SK-N-SH (cell line): ENCODE data around the gene MRPL41. TPM values are rescaled to one million over a fixed set of nuclear protein-coding genes. Genes with fewer than 3 reads are reported as not detected.
"Not testable (repeated sequence)": the region's sequence is repeated elsewhere in the genome, so short reads cannot be mapped to it uniquely, and the experiment has no call there.

ENCODE experiments used
- CTCF ChIA-PET: fragments of 300-600, 350-600 bp; formaldehyde crosslinking; extraction: SDS; loops from one replicate; lab custom pipeline; 2021; lab: Yijun Ruan, JAX
- POLR2A ChIA-PET: fragments of 350-600 bp; sonication (Branson Sonifier 250); formaldehyde crosslinking; extraction: SDS; loops from one replicate; lab custom pipeline; 2020; ENCODE audit warnings: antibody characterized with exemption, inconsistent platforms; lab: Yijun Ruan, JAX
- DNase-seq: peaks from one replicate; pipeline ENCODE4 v3.0.0; 2012
- H2AFZ ChIP-seq: fragments of 200-600 bp; sonication (generic); 2 replicates; pipeline ENCODE4 v1.8.1; 2016; ENCODE audit warnings: antibody characterized with exemption, mild to moderate bottlenecking, low read depth
- H3F3A ChIP-seq: fragments of 200-600 bp; sonication (generic); replicated peaks from 2 replicates; pipeline ENCODE3; 2016; ENCODE audit warnings: antibody characterized with exemption, mild to moderate bottlenecking; ENCODE audit not compliant: insufficient read depth
- H3K27ac ChIP-seq, 2 experiments: fragments of 200-500 bp in 1 of 2; fragments of 200-600 bp in 1 of 2; sonication (Bioruptor generic) in 1 of 2; sonication (generic), shearing (Covaris generic) in 1 of 2; 2 replicates each; pipeline versions ENCODE4 v1.5.1 to v1.6.1; 2014 to 2016; ENCODE audit warnings: low read depth in 2 of 2, inconsistent platforms in 1 of 2, low read length in 1 of 2, mild to moderate bottlenecking in 1 of 2, mixed read lengths in 1 of 2
- H3K27me3 ChIP-seq: fragments of 200-600 bp; sonication (generic), shearing (Covaris generic); 2 replicates; pipeline ENCODE4 v1.6.1; 2016; ENCODE audit warnings: mixed run types; ENCODE audit not compliant: insufficient read depth
- H3K36me3 ChIP-seq, 2 experiments: fragments of 200-500 bp in 1 of 2; fragments of 200-600 bp in 1 of 2; sonication (Bioruptor generic) in 1 of 2; sonication (generic) in 1 of 2; replicated peaks in 1 of 2; 2 replicates each; pipeline versions ENCODE3 to v1.5.1; 2014 to 2016; ENCODE audit warnings: low read length in 1 of 2, mild to moderate bottlenecking in 1 of 2; ENCODE audit not compliant: insufficient read depth in 2 of 2, control insufficient read depth in 1 of 2
- H3K4me1 ChIP-seq, 2 experiments: fragments of 200-500 bp in 1 of 2; fragments of 200-600 bp in 1 of 2; sonication (Bioruptor generic) in 1 of 2; sonication (generic), shearing (Covaris generic) in 1 of 2; 2 replicates each; pipeline versions ENCODE4 v1.5.1 to v1.6.1; 2014 to 2016; ENCODE audit warnings: low read depth in 1 of 2, low read length in 1 of 2, mixed run types in 1 of 2; ENCODE audit not compliant: insufficient read depth in 2 of 2, control insufficient read depth in 1 of 2
- H3K4me2 ChIP-seq: fragments of 200-600 bp; sonication (generic), shearing (Covaris generic); 2 replicates; pipeline ENCODE4 v1.6.1; 2017; ENCODE audit warnings: mixed run types
- H3K4me3 ChIP-seq, 2 experiments: fragments of 200-500 bp in 1 of 2; fragments of 200-600 bp in 1 of 2; sonication (Bioruptor generic) in 1 of 2; sonication (generic), shearing (Covaris generic) in 1 of 2; 2 replicates each; pipeline versions ENCODE4 v1.5.1 to v1.8.1; 2014 to 2016; ENCODE audit warnings: low read depth in 2 of 2, inconsistent platforms in 1 of 2, low read length in 1 of 2, mild to moderate bottlenecking in 1 of 2, mixed read lengths in 1 of 2, moderate library complexity in 1 of 2
- H3K79me2 ChIP-seq: fragments of 200-600 bp; sonication (generic); 2 replicates; pipeline ENCODE4 v1.8.1; 2017; ENCODE audit warnings: mild to moderate bottlenecking; ENCODE audit not compliant: insufficient read depth
- H3K9ac ChIP-seq: fragments of 200-600 bp; sonication (generic); 2 replicates; pipeline ENCODE4 v1.6.1; 2017; ENCODE audit warnings: mixed run types
- H3K9me2 ChIP-seq: fragments of 200-600 bp; sonication (generic); 2 replicates; pipeline ENCODE4 v1.6.1; 2017; ENCODE audit warnings: mixed run types
- H3K9me3 ChIP-seq: fragments of 200-600 bp; sonication (generic); 2 replicates; pipeline ENCODE4 v1.6.1; 2017; ENCODE audit warnings: mixed run types, mild to moderate bottlenecking, moderate library complexity
- H4K20me1 ChIP-seq: fragments of 200-600 bp; sonication (generic); 2 replicates; pipeline ENCODE4 v1.6.1; 2017; ENCODE audit warnings: mild to moderate bottlenecking, mixed run types; ENCODE audit not compliant: insufficient read depth
- CTCF ChIP-seq: fragments of 200-600 bp; sonication (generic); IDR thresholded peaks from 2 replicates; pipeline ENCODE4 v1.6.1; 2017; ENCODE audit warnings: antibody characterized with exemption, mild to moderate bottlenecking, moderate library complexity
- FOXM1 ChIP-seq: IDR thresholded peaks from 2 replicates; pipeline ENCODE4 v1.4.0; 2012; ENCODE audit warnings: low read depth, mild to moderate bottlenecking
- GATA2 ChIP-seq: sonication (generic); formaldehyde crosslinking; IDR thresholded peaks from 2 replicates; pipeline ENCODE4 v1.5.0; 2020; ENCODE audit warnings: mild to moderate bottlenecking, missing genetic modification reagents
- TAF1 ChIP-seq: IDR thresholded peaks from 2 replicates; pipeline ENCODE4 v1.6.1; 2012; ENCODE audit warnings: low read depth, mild to moderate bottlenecking, low read length, moderate library complexity, borderline replicate concordance
- WGBS: methylation state at CpG from one replicate; pipeline ENCODE4 v1.1.6; 2017; ENCODE audit warnings: low lambda C conversion rate; 5-methylcytosine and 5-hydroxymethylcytosine counted together
- polyA plus RNA-seq, 3 experiments: library from polyadenylated mRNA; depleted of rRNA; stranded (reverse); fragments of >200 nt; gene quantifications; 2 replicates each; pipeline ENCODE4 v1.2.3, GENCODE V29; 2012

Gene MRPL41
- polyA plus RNA-seq, 1 of the 3 experiments (the other 2 are of a cell fraction): 58.9 TPM

- TF ChIP-seq FOXM1: no peak
Measured at GRCh38 chr9:137550231-137550621, 1.5 kb upstream of the MRPL41 start, which contains the start of gene PNPLA7 (continued).

GRCh38 chr9:137550958-137551263, 768 bp upstream of the MRPL41 start:
- not testable (repeated sequence) for H4K20me1 ChIP-seq, H3K27me3 ChIP-seq, DNase-seq, H3K9me2 ChIP-seq, H3K9me3 ChIP-seq
- Histone ChIP-seq H3K27ac (peak overlapping the region in 1 of 2 experiments; percentile 72; a peak in 2 of 4 replicates), H3K36me3 (peaks cover 10 to 14% of the 10 kb centered on the region in 2 experiments), H3F3A (peaks cover 12% of the 10 kb centered on the region), H3K4me3 (peak overlapping the region; percentile 62 to 63), H3K4me1 (peaks cover 5 to 12% of the 10 kb centered on the region in 2 experiments; a peak in 1 of 4 replicates), H3K4me2 (peak overlapping the region; percentile 90), H3K79me2 (peaks cover 21% of the 10 kb centered on the region; the same call in 1 of the 2 replicates), H2AFZ (0 out of 2 replicates have a peak overlapping the region, but pooled peaks have one; percentile 63), H3K9ac (peak overlapping the region; percentile 69)
- ChIA-PET CTCF (interaction anchor here (1.0 to 2.0 kb wide), 4 partner anchors 13 to 256 kb away, joined by 3 to 9 read pairs (median 3); no protein-coding TSS in a partner anchor), POLR2A (interaction anchor here (0.6 to 0.9 kb wide), 2 partner anchors 9 to 16 kb away, joined by 3 read pairs; no protein-coding TSS in a partner anchor)
- 2% methylated on average over 11 of the region's 17 CpGs for WGBS

DNA sequence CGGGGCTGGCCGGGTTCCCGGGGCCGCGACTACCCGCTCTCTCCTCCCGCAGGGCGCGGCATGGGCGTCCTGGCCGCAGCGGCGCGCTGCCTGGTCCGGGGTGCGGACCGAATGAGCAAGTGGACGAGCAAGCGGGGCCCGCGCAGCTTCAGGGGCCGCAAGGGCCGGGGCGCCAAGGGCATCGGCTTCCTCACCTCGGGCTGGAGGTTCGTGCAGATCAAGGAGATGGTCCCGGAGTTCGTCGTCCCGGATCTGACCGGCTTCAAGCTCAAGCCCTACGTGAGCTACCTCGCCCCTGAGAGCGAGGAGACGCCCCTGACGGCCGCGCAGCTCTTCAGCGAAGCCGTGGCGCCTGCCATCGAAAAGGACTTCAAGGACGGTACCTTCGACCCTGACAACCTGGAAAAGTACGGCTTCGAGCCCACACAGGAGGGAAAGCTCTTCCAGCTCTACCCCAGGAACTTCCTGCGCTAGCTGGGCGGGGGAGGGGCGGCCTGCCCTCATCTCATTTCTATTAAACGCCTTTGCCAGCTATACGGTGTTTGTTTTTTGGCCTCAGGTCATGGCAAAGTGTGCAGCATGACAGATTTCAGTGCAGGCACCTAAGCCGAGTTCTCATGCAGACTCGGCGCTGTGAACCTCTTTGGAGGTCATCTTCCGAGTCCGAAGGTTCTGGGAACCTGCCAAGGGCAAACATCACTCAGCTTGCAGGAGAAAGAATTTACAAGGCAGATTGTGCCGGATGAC, 516 bp downstream of the MRPL41 start:
- 0 out of 2 replicates have a peak, but pooled peaks have one; percentile 8 for TF ChIP-seq GATA2 (CRISPR knock-in tag)
- no peak for TF ChIP-seq CTCF
- peak; percentile 16; the same call in 1 of the 2 replicates for TF ChIP-seq TAF1
- TF ChIP-seq, all 33 proteins: peak for 2
- Histone ChIP-seq H3K27me3 (no peaks in the 10 kb centered on the region), H4K20me1 (no peaks in the 10 kb centered on the region), H3F3A (peaks cover 12% of the 10 kb centered on the region), H3K9ac (peak overlapping the region; percentile 76), H3K4me1 (peaks cover 5 to 12% of the 10 kb centered on the region in 2 experiments; a peak in 1 of 4 replicates), H3K9me3 (no peaks in the 10 kb centered on the region), H3K9me2 (no peaks in the 10 kb centered on the region), H3K4me3 (peak overlapping the region; percentile 73 to 83), H3K36me3 (peaks cover 17 to 20% of the 10 kb centered on the region in 2 experiments), H3K4me2 (peak overlapping the region; percentile 97), H2AFZ (no peak overlapping the region), H3K27ac (peak overlapping the region; percentile 40 to 56; a peak in 3 of 4 replicates), H3K79me2 (peaks cover 21% of the 10 kb centered on the region)
- no peak for DNase-seq
- CTCF ChIA-PET: interaction anchor here (0.7 to 2.4 kb wide), 10 partner anchors 11 to 270 kb away, joined by 3 to 10 read pairs (median 4); partner anchors contain the start of genes DPH7, EXD3 and NOXA1
- 36% methylated on average over 3 of the region's 58 CpGs for WGBS
- POLR2A ChIA-PET: interaction anchor here (0.9 to 1.2 kb wide), 2 partner anchors 37 to 245 kb away, joined by 3 read pairs; no protein-coding TSS in a partner anchor

DNA sequence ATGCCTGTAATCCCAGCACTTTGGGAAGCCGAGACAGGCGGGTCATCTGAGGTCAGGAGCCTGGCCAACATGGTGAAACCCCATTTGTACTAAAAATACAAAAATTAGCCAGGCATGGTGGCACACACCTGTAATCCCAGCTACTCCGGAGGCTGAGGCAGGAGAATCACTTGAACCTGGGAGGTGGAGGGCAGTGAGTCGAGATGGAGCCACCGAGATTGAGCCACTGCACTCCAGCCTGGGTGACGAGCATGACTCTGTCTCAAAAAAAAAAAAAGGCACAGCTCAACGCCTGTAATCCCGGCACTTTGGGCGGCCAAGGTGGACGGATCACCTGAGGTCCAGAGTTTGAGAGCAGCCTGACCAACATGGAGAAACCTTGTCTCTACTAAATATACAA, 2.0 kb downstream of the MRPL41 start:
- CTCF ChIA-PET: interaction anchor here (2.4 kb wide), 1 partner anchor 25 kb away, joined by 10 read pairs; the partner anchor contains the start of gene DPH7

More for the DNA sequence above, 2.0 kb downstream of the MRPL41 start:
- WGBS: 94% methylated on average over 10 of the region's 10 CpGs
- H3K27ac ChIP-seq, H3K4me3 ChIP-seq, POLR2A ChIA-PET, H4K20me1 ChIP-seq, DNase-seq, H3K9ac ChIP-seq, H3K9me3 ChIP-seq, H2AFZ ChIP-seq, H3K4me2 ChIP-seq, H3K9me2 ChIP-seq, H3K27me3 ChIP-seq: not testable (repeated sequence)
- peaks cover 12% of the 10 kb centered on the region for H3F3A ChIP-seq
- H3K4me1 ChIP-seq: peaks cover 5 to 12% of the 10 kb centered on the region in 2 experiments; a peak in 1 of 4 replicates
- peaks cover 24 to 27% of the 10 kb centered on the region in 2 experiments for H3K36me3 ChIP-seq
- peaks cover 21% of the 10 kb centered on the region for H3K79me2 ChIP-seq
